Cardiac fibroblast (primary cell): Measurements from ENCODE around the gene ZDHHC5.

Experiments
- DNase-seq, 2 donors: peaks; one replicate each; pipeline versions ENCODE4 v3.0.0 to v3.0.0-alpha.2; 2010; ENCODE audit warnings: low read depth in 2 of 2
- H3K4me3 ChIP-seq, 2 donors: replicated peaks in 1 of 2; 1 replicate in 1 of 2; 2 replicates in 1 of 2; pipeline ENCODE4 v1.5.1; 2011; ENCODE audit warnings: low read depth in 2 of 2, low read length in 2 of 2, mild to moderate bottlenecking in 2 of 2, moderate library complexity in 1 of 2
- CTCF ChIP-seq: IDR thresholded peaks from one replicate; pipeline ENCODE4 v1.5.1; 2011; ENCODE audit warnings: low read depth, mild to moderate bottlenecking, low read length, inconsistent platforms

Gene ZDHHC5

GRCh38 chr11:57638005-57638781 lies 29.7 kb upstream of the ZDHHC5 start:
- DNase-seq: peak; percentile 88
- peak overlapping the region; percentile 73 to 93 for H3K4me3 ChIP-seq
- no peak for TF ChIP-seq CTCF

GRCh38 chr11:57638811-57639320 lies 29.0 kb upstream of the ZDHHC5 start:
- H3K4me3 ChIP-seq: peak overlapping the region; percentile 73 to 93

GRCh38 chr11:57639321-57640067 lies 28.4 kb upstream of the ZDHHC5 start:
- H3K4me3 ChIP-seq: peak overlapping the region; percentile 73 to 93
- DNase-seq: peak in 1 of 2 donors; percentile 84
- TF ChIP-seq CTCF: no peak

More at GRCh38 chr11:57638811-57639320, 29.0 kb upstream of the ZDHHC5 start:
- TF ChIP-seq CTCF: no peak
- DNase-seq: peak in 1 of 2 donors; percentile 24

- no peak for DNase-seq
- H3K4me3 ChIP-seq: peak overlapping the region; percentile 73 to 93
Observed at GRCh38 chr11:57640068-57640800, 27.7 kb upstream of the ZDHHC5 start.

GRCh38 chr11:57641011-57641807 lies 26.7 kb upstream of the ZDHHC5 start:
- peak; percentile 68 for TF ChIP-seq CTCF
- peak; percentile 78 to 81 for DNase-seq
- no peak overlapping the region for H3K4me3 ChIP-seq

More at GRCh38 chr11:57640068-57640800, 27.7 kb upstream of the ZDHHC5 start:
- TF ChIP-seq CTCF: no peak

GRCh38 chr11:57643802-57644201 lies 24.1 kb upstream of the ZDHHC5 start:
- no peak for TF ChIP-seq CTCF
- no peak overlapping the region for H3K4me3 ChIP-seq
- DNase-seq: peak; percentile 14 to 71
